Glutamatergic neuron (in vitro differentiated cells): ENCODE data around the gene PTPRN2. TPM values are rescaled to one million over a fixed set of nuclear protein-coding genes. Genes with fewer than 3 reads are reported as not detected.

ENCODE experiments used
- DNase-seq: peaks from one replicate; pipeline ENCODE4 v3.0.0; 2022
- H3K27ac Mint-ChIP-seq: one replicate; pipeline ENCODE4 v1.8.0; 2020; ENCODE audit warnings: mild to moderate bottlenecking, mixed read lengths, inconsistent platforms; ENCODE audit not compliant: unreplicated experiment
- H3K27me3 Mint-ChIP-seq: one replicate; pipeline ENCODE4 v1.8.0; 2020; ENCODE audit warnings: mild to moderate bottlenecking, moderate library complexity, mixed read lengths, inconsistent platforms; ENCODE audit not compliant: unreplicated experiment
- H3K36me3 Mint-ChIP-seq: one replicate; pipeline ENCODE4 v1.8.0; 2020; ENCODE audit warnings: mild to moderate bottlenecking, mixed read lengths, inconsistent platforms; ENCODE audit not compliant: unreplicated experiment
- H3K4me1 Mint-ChIP-seq: one replicate; pipeline ENCODE4 v1.8.0; 2020; ENCODE audit warnings: mild to moderate bottlenecking, low read depth, mixed read lengths, inconsistent platforms; ENCODE audit not compliant: unreplicated experiment
- H3K4me3 Mint-ChIP-seq: one replicate; pipeline ENCODE4 v1.8.0; 2020; ENCODE audit warnings: mild to moderate bottlenecking, mixed read lengths, inconsistent platforms; ENCODE audit not compliant: unreplicated experiment
- H3K9me3 Mint-ChIP-seq: one replicate; pipeline ENCODE4 v1.8.0; 2020; ENCODE audit warnings: mild to moderate bottlenecking, moderate library complexity, mixed read lengths, inconsistent platforms; ENCODE audit not compliant: unreplicated experiment
- CTCF ChIP-seq: fragments of 200-600 bp; sonication (generic); IDR thresholded peaks from one replicate; pipeline ENCODE4 v1.5.0; 2021; ENCODE audit not compliant: partially characterized antibody, unreplicated experiment
- total RNA-seq: library from RNA; stranded (reverse); fragmentation: NEBNext Ultra II Directional; extraction: Animal tissue kit (Norgen Biotek cat#: 25700); gene quantifications from one replicate; pipeline ENCODE4 v1.2.1, GENCODE V29; 2021; ENCODE audit not compliant: unreplicated experiment

Gene PTPRN2
- total RNA-seq, 1 donor from 2014 or later, result 49.0 TPM

GRCh38 chr7:157551325-157552070 lies 1036.1 kb downstream of the PTPRN2 start:
- Mint-ChIP-seq H3K27ac (no peak overlapping the region), H3K36me3 (no peaks in the 10 kb centered on the region), H3K4me3 (no peak overlapping the region), H3K4me1 (peaks cover 3% of the 10 kb centered on the region), H3K9me3 (peaks cover 8% of the 10 kb centered on the region), H3K27me3 (peaks cover 2% of the 10 kb centered on the region)
- DNase-seq, result no peak
- TF ChIP-seq CTCF, result no peak

GRCh38 chr7:157550300-157551275 lies 1037.0 kb downstream of the PTPRN2 start:
- no peak for DNase-seq
- Mint-ChIP-seq H3K4me3 (no peak overlapping the region), H3K9me3 (peaks cover 9% of the 10 kb centered on the region), H3K36me3 (no peaks in the 10 kb centered on the region), H3K4me1 (peaks cover 3% of the 10 kb centered on the region), H3K27ac (no peak overlapping the region), H3K27me3 (peaks cover 2% of the 10 kb centered on the region)
- no peak for TF ChIP-seq CTCF

- no peak overlapping the region for H3K4me3 Mint-ChIP-seq
- H3K27ac Mint-ChIP-seq, result no peak overlapping the region
These were observed 1037.9 kb downstream of the PTPRN2 start for GRCh38 chr7:157549612-157550299.

GRCh38 chr7:157548691-157549303 lies 1038.8 kb downstream of the PTPRN2 start:
- no peak for TF ChIP-seq CTCF
- H3K9me3 Mint-ChIP-seq, result peaks cover 11% of the 10 kb centered on the region
- H3K27me3 Mint-ChIP-seq, result peaks cover 8% of the 10 kb centered on the region
- peaks cover 3% of the 10 kb centered on the region for H3K4me1 Mint-ChIP-seq
- H3K4me3 Mint-ChIP-seq, result no peak overlapping the region
- no peak for DNase-seq
- peaks cover 2% of the 10 kb centered on the region for H3K36me3 Mint-ChIP-seq
- H3K27ac Mint-ChIP-seq, result no peak overlapping the region

More at GRCh38 chr7:157549612-157550299, 1037.9 kb downstream of the PTPRN2 start:
- Mint-ChIP-seq H3K36me3 (no peaks in the 10 kb centered on the region), H3K9me3 (peaks cover 11% of the 10 kb centered on the region), H3K4me1 (peaks cover 3% of the 10 kb centered on the region), H3K27me3 (peaks cover 2% of the 10 kb centered on the region)
- no peak for TF ChIP-seq CTCF
- DNase-seq, result no peak
